OCI-LY1 (cell line): Measurements from ENCODE around the gene ATXN1L.

Experiments used
- EZH2 ChIP-seq: fragments of 200-600 bp; sonication (generic), shearing (Covaris generic); IDR thresholded peaks from 2 replicates; pipeline ENCODE4 v1.8.0; 2017; ENCODE audit warnings: borderline replicate concordance, mixed run types, mild to moderate bottlenecking, antibody characterized with exemption, low read length, moderate library complexity, mixed read lengths
- TF ChIP-seq, protein P1 (sequence below): fragments of 200-600 bp; sonication (generic), shearing (Covaris generic); IDR thresholded peaks from 2 replicates; pipeline ENCODE4 v1.5.1; 2017; ENCODE audit warnings: mild to moderate bottlenecking, antibody characterized with exemption, low read length, moderate library complexity, mixed read lengths

DNA sequence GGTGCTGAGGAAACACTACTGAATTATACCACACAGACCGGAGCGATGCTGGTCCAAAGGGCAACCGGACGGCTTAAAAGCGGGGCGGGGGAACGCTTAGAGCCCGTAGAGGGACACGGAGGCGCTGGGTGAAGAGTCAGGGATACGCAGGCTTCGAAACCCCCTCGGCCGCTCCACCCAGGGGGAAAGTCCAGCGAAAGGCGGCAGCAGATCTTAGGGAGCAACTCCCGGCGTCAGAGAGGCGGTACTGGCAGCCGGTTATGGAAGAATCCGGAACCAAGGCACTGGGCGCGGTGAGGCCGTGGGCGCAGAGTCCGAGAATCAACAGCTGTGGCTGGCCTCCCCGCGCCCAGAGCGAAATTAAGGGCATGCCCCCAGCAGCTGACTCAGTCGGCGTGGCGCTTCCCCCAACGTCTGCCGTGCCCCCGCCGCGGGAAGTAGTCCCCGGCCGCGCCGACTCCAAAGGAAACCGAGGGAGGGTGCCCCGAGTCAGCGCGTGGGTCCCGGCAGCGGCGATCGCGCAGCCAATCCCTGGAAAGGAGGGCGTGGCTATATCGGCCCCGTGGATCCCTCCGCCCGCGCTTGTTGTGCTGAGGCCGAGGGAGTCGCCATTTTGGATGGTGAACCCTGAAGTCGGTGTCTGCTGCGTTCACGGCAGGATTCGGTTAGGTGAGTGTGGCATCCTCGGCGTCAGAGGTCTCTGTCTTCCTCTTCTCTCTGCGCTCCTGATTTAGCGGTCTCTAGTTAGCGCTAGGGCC, 49.3 kb downstream of the ATXN1L start, which contains the start of gene IST1:
- TF ChIP-seq, protein P1, sequence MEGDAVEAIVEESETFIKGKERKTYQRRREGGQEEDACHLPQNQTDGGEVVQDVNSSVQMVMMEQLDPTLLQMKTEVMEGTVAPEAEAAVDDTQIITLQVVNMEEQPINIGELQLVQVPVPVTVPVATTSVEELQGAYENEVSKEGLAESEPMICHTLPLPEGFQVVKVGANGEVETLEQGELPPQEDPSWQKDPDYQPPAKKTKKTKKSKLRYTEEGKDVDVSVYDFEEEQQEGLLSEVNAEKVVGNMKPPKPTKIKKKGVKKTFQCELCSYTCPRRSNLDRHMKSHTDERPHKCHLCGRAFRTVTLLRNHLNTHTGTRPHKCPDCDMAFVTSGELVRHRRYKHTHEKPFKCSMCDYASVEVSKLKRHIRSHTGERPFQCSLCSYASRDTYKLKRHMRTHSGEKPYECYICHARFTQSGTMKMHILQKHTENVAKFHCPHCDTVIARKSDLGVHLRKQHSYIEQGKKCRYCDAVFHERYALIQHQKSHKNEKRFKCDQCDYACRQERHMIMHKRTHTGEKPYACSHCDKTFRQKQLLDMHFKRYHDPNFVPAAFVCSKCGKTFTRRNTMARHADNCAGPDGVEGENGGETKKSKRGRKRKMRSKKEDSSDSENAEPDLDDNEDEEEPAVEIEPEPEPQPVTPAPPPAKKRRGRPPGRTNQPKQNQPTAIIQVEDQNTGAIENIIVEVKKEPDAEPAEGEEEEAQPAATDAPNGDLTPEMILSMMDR = no peak
- TF ChIP-seq EZH2 = no peak
